T-cell (primary cell): ENCODE results near the gene SHOC2. TPM values are rescaled to one million over a fixed set of nuclear protein-coding genes. Genes with fewer than 3 reads are reported as not detected.

Experiments
- ATAC-seq, 4 experiments: fragments of 200-7000 bp in 3 of 4; fragments of 150-1000 bp in 1 of 4; cut with Tn5 transposase; replicated peaks in 1 of 4; 1 replicate in 3 of 4; 2 replicates in 1 of 4; pipeline ENCODE4 v1.10.0; 2021; ENCODE audit warnings: moderate library complexity in 3 of 4, mild to moderate bottlenecking in 2 of 4, moderate number of reproducible peaks in 1 of 4
- CTCF ChIA-PET, 2 donors: fragments of 300-600 bp; sonication (Branson Sonifier 250); formaldehyde crosslinking; loops; one replicate each; lab custom pipeline; 2022; ENCODE audit warnings: antibody characterized with exemption in 2 of 2; lab: Charles Lee
- POLR2A ChIA-PET, 2 donors: fragments of 300-600 bp; sonication (Branson Sonifier 250); formaldehyde crosslinking; loops; one replicate each; lab custom pipeline; 2022; ENCODE audit warnings: antibody characterized with exemption in 2 of 2; lab: Charles Lee
- DNase-seq, 35 experiments: peaks; one replicate each; pipeline versions ENCODE4 v3.0.0 to v3.0.0-alpha.2; 2013 to 2023
- H3K27ac ChIP-seq: one replicate; pipeline ENCODE4 v1.5.1; 2013; ENCODE audit warnings: low read length
- H3K27me3 ChIP-seq, 2 experiments: replicated peaks in 1 of 2; 1 replicate in 1 of 2; 2 replicates in 1 of 2; pipeline versions ENCODE4 v1.6.1 to v1.7.0; 2013; ENCODE audit warnings: low read length in 1 of 2, mixed read lengths in 1 of 2; ENCODE audit not compliant: control insufficient read depth in 2 of 2, insufficient read depth in 2 of 2; ENCODE audit errors: extremely low read depth in 1 of 2
- H3K36me3 ChIP-seq, 2 donors: 1 replicate in 1 of 2; 2 replicates in 1 of 2; pipeline versions ENCODE4 v1.6.1 to v1.7.0; 2013; ENCODE audit warnings: low read length in 1 of 2; ENCODE audit not compliant: control insufficient read depth in 2 of 2, insufficient read depth in 1 of 2; ENCODE audit errors: extremely low read depth in 1 of 2
- H3K4me1 ChIP-seq, 2 experiments: 1 replicate in 1 of 2; 2 replicates in 1 of 2; pipeline versions ENCODE4 v1.6.1 to v1.7.0; 2013; ENCODE audit warnings: low read length in 2 of 2, mixed read lengths in 1 of 2; ENCODE audit not compliant: insufficient read depth in 2 of 2, control insufficient read depth in 1 of 2; ENCODE audit errors: extremely low read depth in 1 of 2
- H3K4me3 ChIP-seq, 2 donors: 1 replicate in 1 of 2; 2 replicates in 1 of 2; pipeline versions ENCODE4 v1.5.1 to v1.7.0; 2013; ENCODE audit warnings: mild to moderate bottlenecking in 2 of 2, low read length in 1 of 2, moderate library complexity in 1 of 2; ENCODE audit not compliant: control insufficient read depth in 1 of 2; ENCODE audit errors: extremely low read depth in 1 of 2
- H3K9me3 ChIP-seq: 2 replicates; pipeline ENCODE4 v1.7.0; 2013
- H3K27ac Mint-ChIP-seq, 2 donors: one replicate each; pipeline ENCODE4 v1.8.0; 2020 to 2021; ENCODE audit warnings: mild to moderate bottlenecking in 2 of 2, mixed read lengths in 2 of 2
- H3K27me3 Mint-ChIP-seq, 2 donors: one replicate each; pipeline ENCODE4 v1.8.0; 2021 to 2022; ENCODE audit warnings: mixed read lengths in 2 of 2
- H3K36me3 Mint-ChIP-seq: one replicate; pipeline ENCODE4 v1.8.0; 2021; ENCODE audit warnings: mixed read lengths
- H3K4me1 Mint-ChIP-seq, 3 donors: one replicate each; pipeline ENCODE4 v1.8.0; 2020 to 2022; ENCODE audit warnings: mixed read lengths in 3 of 3, mild to moderate bottlenecking in 1 of 3
- H3K4me3 Mint-ChIP-seq, 3 donors: one replicate each; pipeline ENCODE4 v1.8.0; 2020 to 2022; ENCODE audit warnings: mild to moderate bottlenecking in 3 of 3, mixed read lengths in 3 of 3, moderate library complexity in 3 of 3
- H3K9me3 Mint-ChIP-seq, 3 donors: one replicate each; pipeline ENCODE4 v1.8.0; 2020 to 2022; ENCODE audit warnings: mixed read lengths in 3 of 3
- WGBS: methylation state at CpG from one replicate; pipeline ENCODE4 v1.1.5; 2013; ENCODE audit warnings: missing lambda C conversion rate; ENCODE audit not compliant: insufficient coverage; 5-methylcytosine and 5-hydroxymethylcytosine counted together
- total RNA-seq, 35 experiments: library from RNA in 6 of 35; stranded (reverse) in 6 of 35; fragments of 120-200 nt in 1 of 35; gene quantifications; one replicate each; pipeline versions ENCODE4 v1.2.1 to v1.2.4 and lab custom pipeline; 2013 to 2026

The SHOC2 gene
- total RNA-seq, 5 donors from 2014 or later (not counting 1 experiment from before 2014, with no cell fraction given): 53.3 to 65.1 (median 54.0) TPM

- no peak overlapping the region for H3K27ac Mint-ChIP-seq
- no peak for DNase-seq
- no peaks in the 10 kb centered on the region for H3K9me3 ChIP-seq
- ATAC-seq: no peak
- no peaks in the 10 kb centered on the region for H3K27me3 ChIP-seq
- peaks cover 24% of the 10 kb centered on the region for H3K36me3 Mint-ChIP-seq
- POLR2A ChIA-PET: interaction anchor here in 1 of 2 donors (0.6 kb wide), 1 partner anchor 70 kb away, joined by 3 read pairs; no protein-coding TSS in a partner anchor
- H3K27ac ChIP-seq: no peak overlapping the region
- CTCF ChIA-PET: interaction anchor here in 1 of 2 donors (0.6 kb wide), 1 partner anchor 14 kb away, joined by 3 read pairs; no protein-coding TSS in a partner anchor
- peaks cover 63 to 70% (median 69%) of the 10 kb centered on the region in 3 donors for H3K4me1 Mint-ChIP-seq
- peaks cover 2 to 3% of the 10 kb centered on the region in 2 donors for H3K36me3 ChIP-seq
- no peak overlapping the region for H3K4me3 Mint-ChIP-seq
- H3K9me3 Mint-ChIP-seq: no peaks in the 10 kb centered on the region
- H3K27me3 Mint-ChIP-seq: no peaks in the 10 kb centered on the region
- no peak overlapping the region for H3K4me3 ChIP-seq
- H3K4me1 ChIP-seq: peaks cover 0 to 2% of the 10 kb centered on the region in 2 experiments
Measured at GRCh38 chr10:110965216-110965615, 45.8 kb downstream of the SHOC2 start.

GRCh38 chr10:110966146-110966545, 46.7 kb downstream of the SHOC2 start:
- Histone ChIP-seq H3K9me3 (no peaks in the 10 kb centered on the region), H3K27ac (no peak overlapping the region), H3K4me1 (peaks cover 0 to 2% of the 10 kb centered on the region in 2 experiments), H3K4me3 (no peak overlapping the region), H3K27me3 (no peaks in the 10 kb centered on the region), H3K36me3 (peaks cover 2 to 3% of the 10 kb centered on the region in 2 donors)
- no peak overlapping the region for H3K27ac Mint-ChIP-seq
- peaks cover 30% of the 10 kb centered on the region for H3K36me3 Mint-ChIP-seq
- peaks cover 71 to 75% (median 73%) of the 10 kb centered on the region in 3 donors for H3K4me1 Mint-ChIP-seq
- ChIA-PET POLR2A (no interaction called here), CTCF (interaction anchor here in 1 of 2 donors (0.6 kb wide), 1 partner anchor 13 kb away, joined by 3 read pairs; no protein-coding TSS in a partner anchor)
- H3K4me3 Mint-ChIP-seq: no peak overlapping the region
- DNase-seq (no peak), ATAC-seq (no peak)
- no peaks in the 10 kb centered on the region for H3K9me3 Mint-ChIP-seq
- H3K27me3 Mint-ChIP-seq: no peaks in the 10 kb centered on the region
- WGBS: no CpG with 5 or more reads among the region's 1 CpG

DNA sequence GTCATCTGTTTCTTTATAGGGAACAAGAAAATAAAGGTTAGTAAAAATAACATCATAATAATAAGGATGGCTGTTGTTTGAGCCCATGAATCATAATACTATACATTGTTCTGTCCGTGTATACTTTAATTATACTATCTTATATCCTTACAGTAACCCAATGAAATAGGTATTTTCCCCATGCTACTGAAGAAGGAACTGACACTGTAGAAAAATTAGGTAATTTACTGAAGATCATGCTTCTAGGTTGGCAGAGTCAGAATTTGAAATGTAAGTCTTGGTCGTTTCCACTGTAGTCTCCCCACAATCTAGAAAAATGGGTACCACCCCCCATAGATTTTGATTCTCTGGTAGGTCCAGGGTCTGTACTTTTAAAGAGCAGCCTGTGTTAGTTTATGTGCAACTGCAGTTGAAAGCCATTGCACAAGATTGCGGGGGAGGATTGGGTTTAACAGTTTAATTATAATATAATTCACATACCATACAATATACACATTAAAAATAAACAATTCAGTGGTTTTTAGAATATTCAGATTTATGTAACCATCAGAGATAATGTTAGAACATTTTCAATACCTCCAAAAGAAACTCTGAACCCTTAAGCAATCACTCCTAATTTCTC, 47.7 kb downstream of the SHOC2 start:
- no CpG with 5 or more reads among the region's 3 CpGs for WGBS
- Histone ChIP-seq H3K36me3 (peaks cover 2 to 3% of the 10 kb centered on the region in 2 donors), H3K4me3 (no peak overlapping the region), H3K4me1 (peaks cover 0 to 2% of the 10 kb centered on the region in 2 experiments), H3K27me3 (no peaks in the 10 kb centered on the region), H3K27ac (no peak overlapping the region), H3K9me3 (no peaks in the 10 kb centered on the region)
- ChIA-PET POLR2A (no interaction called here), CTCF (no interaction called here)
- Mint-ChIP-seq H3K4me1 (peaks cover 71 to 75% (median 73%) of the 10 kb centered on the region in 3 donors), H3K27ac (no peak overlapping the region), H3K9me3 (no peaks in the 10 kb centered on the region), H3K36me3 (peaks cover 30% of the 10 kb centered on the region), H3K4me3 (no peak overlapping the region), H3K27me3 (no peaks in the 10 kb centered on the region)
- ATAC-seq (no peak), DNase-seq (no peak)

DNA sequence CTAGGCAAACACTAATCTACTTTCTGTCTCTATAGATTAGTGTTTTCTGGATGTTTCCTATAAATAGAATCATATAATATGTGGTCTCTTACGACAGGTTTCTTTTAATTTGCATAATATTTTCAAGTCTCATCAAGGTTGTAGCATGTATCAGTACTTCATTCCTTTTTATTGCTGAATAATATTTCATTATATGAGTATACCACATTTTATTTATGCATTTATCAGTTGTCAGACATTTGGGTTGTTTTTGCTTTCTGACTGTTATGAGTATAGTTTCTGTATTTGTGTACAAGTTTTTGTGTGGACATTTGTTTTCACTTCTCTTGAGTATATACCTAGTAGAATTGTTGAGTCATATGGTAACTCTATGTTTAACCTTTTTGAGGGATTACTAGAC, 48.2 kb downstream of the SHOC2 start:
- Mint-ChIP-seq H3K27me3 (no peaks in the 10 kb centered on the region), H3K9me3 (no peaks in the 10 kb centered on the region), H3K36me3 (peaks cover 30% of the 10 kb centered on the region), H3K4me1 (peaks cover 71 to 75% (median 73%) of the 10 kb centered on the region in 3 donors), H3K27ac (no peak overlapping the region), H3K4me3 (no peak overlapping the region)
- H3K27me3 ChIP-seq: no peaks in the 10 kb centered on the region
- POLR2A ChIA-PET: no interaction called here
- H3K4me1 ChIP-seq: peaks cover 0 to 2% of the 10 kb centered on the region in 2 experiments
- H3K36me3 ChIP-seq: peaks cover 2 to 3% of the 10 kb centered on the region in 2 donors
- H3K9me3 ChIP-seq: no peaks in the 10 kb centered on the region
- H3K4me3 ChIP-seq: no peak overlapping the region
- DNase-seq (no peak), ATAC-seq (no peak)
- no CpG with 5 or more reads among the region's 1 CpG for WGBS
- CTCF ChIA-PET: no interaction called here
- H3K27ac ChIP-seq: no peak overlapping the region

DNA sequence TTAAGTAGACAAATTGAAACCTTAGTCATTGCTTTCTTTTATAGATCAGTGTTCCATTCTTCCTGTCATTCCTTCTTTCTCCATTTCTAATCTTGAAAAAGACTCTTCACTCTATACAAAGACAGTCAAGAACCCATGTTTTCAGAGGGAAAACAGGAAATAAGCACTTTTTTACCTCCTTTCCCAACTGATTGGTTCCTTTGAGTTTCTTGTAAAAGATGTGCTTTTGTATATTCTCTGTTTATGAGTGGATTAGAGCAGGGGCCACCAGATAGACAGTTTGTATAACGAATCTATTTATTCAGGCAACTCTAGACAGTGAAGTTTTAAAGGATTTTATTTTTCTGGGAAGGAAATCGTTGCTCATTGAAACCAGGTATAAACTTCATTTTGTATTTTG, 49.8 kb downstream of the SHOC2 start:
- ATAC-seq: no peak
- POLR2A ChIA-PET: no interaction called here
- H3K27ac Mint-ChIP-seq: no peak overlapping the region
- peaks cover 25% of the 10 kb centered on the region for H3K36me3 Mint-ChIP-seq
- no peaks in the 10 kb centered on the region for H3K27me3 Mint-ChIP-seq
- Histone ChIP-seq H3K27ac (no peak overlapping the region), H3K9me3 (no peaks in the 10 kb centered on the region), H3K4me3 (no peak overlapping the region), H3K4me1 (peaks cover 0 to 2% of the 10 kb centered on the region in 2 experiments), H3K36me3 (peaks cover 2 to 3% of the 10 kb centered on the region in 2 donors), H3K27me3 (no peaks in the 10 kb centered on the region)
- peaks cover 74 to 75% (median 74%) of the 10 kb centered on the region in 3 donors for H3K4me1 Mint-ChIP-seq
- H3K4me3 Mint-ChIP-seq: no peak overlapping the region
- no CpG with 5 or more reads among the region's 2 CpGs for WGBS
- no peaks in the 10 kb centered on the region for H3K9me3 Mint-ChIP-seq
- no peak for DNase-seq
- CTCF ChIA-PET: no interaction called here

DNA sequence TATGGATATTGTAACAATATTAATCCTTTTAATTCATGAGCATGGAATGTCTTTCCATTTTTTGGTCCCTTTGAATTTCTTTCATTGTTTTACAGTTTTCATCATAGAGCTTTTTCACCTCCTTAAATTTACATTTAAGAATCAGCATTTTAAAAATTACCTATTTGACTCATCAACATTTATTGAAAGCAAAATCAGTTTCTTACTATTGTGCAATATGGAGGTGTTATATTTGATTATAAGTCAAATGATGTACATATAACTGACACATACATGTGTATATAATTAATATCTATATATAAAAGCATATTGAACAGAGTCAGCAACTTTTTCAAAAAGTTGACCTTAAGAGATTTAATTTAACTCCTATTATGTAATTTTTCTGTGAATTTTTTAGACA, 52.2 kb downstream of the SHOC2 start:
- POLR2A ChIA-PET: interaction anchor here in 1 of 2 donors (0.6 kb wide), 1 partner anchor 74 kb away, joined by 3 read pairs; no protein-coding TSS in a partner anchor
- no peaks in the 10 kb centered on the region for H3K27me3 ChIP-seq
- peaks cover 0 to 2% of the 10 kb centered on the region in 2 experiments for H3K4me1 ChIP-seq
- DNase-seq (no peak), ATAC-seq (no peak)
- H3K27ac Mint-ChIP-seq: no peak overlapping the region
- H3K4me1 Mint-ChIP-seq: peaks cover 61 to 65% (median 63%) of the 10 kb centered on the region in 3 donors
- H3K4me3 Mint-ChIP-seq: no peak overlapping the region
- no peak overlapping the region for H3K27ac ChIP-seq
- peaks cover 29% of the 10 kb centered on the region for H3K36me3 Mint-ChIP-seq
- no peaks in the 10 kb centered on the region for H3K9me3 ChIP-seq
- H3K27me3 Mint-ChIP-seq: no peaks in the 10 kb centered on the region
- no peaks in the 10 kb centered on the region for H3K9me3 Mint-ChIP-seq
- CTCF ChIA-PET: interaction anchor here in 1 of 2 donors (0.6 kb wide), 1 partner anchor 53 kb away, joined by 3 read pairs; no protein-coding TSS in a partner anchor
- no peak overlapping the region for H3K4me3 ChIP-seq
- no peaks in the 10 kb centered on the region for H3K36me3 ChIP-seq
